HG02798 (cell line): Measurements from ENCODE around the gene APBB3.
"Not testable (repeated sequence)": the region's sequence is repeated elsewhere in the genome, so short reads cannot be mapped to it uniquely, and the experiment has no call there.

Source experiments
- ATAC-seq: cut with Tn5 transposase; IDR thresholded peaks from one replicate; pipeline ENCODE4 v1.9.1; 2021; ENCODE audit warnings: mild to moderate bottlenecking; ENCODE audit not compliant: unreplicated experiment, poor library complexity

The APBB3 gene

GRCh38 chr5:140579188-140579747, 14.9 kb upstream of the APBB3 start:
- ATAC-seq = not testable (repeated sequence)

GRCh38 chr5:140576776-140577201, 12.4 kb upstream of the APBB3 start:
- ATAC-seq = no peak

- no peak for ATAC-seq
Measured at GRCh38 chr5:140575309-140575708, 10.9 kb upstream of the APBB3 start.

GRCh38 chr5:140574165-140574564, 9.8 kb upstream of the APBB3 start:
- no peak for ATAC-seq

GRCh38 chr5:140573683-140574082, 9.3 kb upstream of the APBB3 start:
- no peak for ATAC-seq

GRCh38 chr5:140571105-140571504, 6.7 kb upstream of the APBB3 start:
- ATAC-seq = no peak

- no peak for ATAC-seq
Measured at GRCh38 chr5:140570488-140570887, 6.1 kb upstream of the APBB3 start.

GRCh38 chr5:140570058-140570457, 5.7 kb upstream of the APBB3 start:
- ATAC-seq = no peak

GRCh38 chr5:140569197-140569596, 4.8 kb upstream of the APBB3 start:
- ATAC-seq = no peak

- ATAC-seq = no peak
Measured at GRCh38 chr5:140568443-140569063, 4.2 kb upstream of the APBB3 start.

GRCh38 chr5:140567871-140568270, 3.5 kb upstream of the APBB3 start:
- no peak for ATAC-seq

GRCh38 chr5:140567136-140567818, 2.9 kb upstream of the APBB3 start:
- ATAC-seq = no peak

GRCh38 chr5:140566665-140567064, 2.3 kb upstream of the APBB3 start:
- no peak for ATAC-seq

GRCh38 chr5:140565780-140566095, 1.3 kb upstream of the APBB3 start:
- no peak for ATAC-seq

- ATAC-seq = no peak
Measured at GRCh38 chr5:140565024-140565779, 804 bp upstream of the APBB3 start.

GRCh38 chr5:140563596-140563995, 802 bp downstream of the APBB3 start:
- no peak for ATAC-seq

- ATAC-seq = no peak
Measured at GRCh38 chr5:140561753-140562523, 2.5 kb downstream of the APBB3 start.

- no peak for ATAC-seq
Measured at GRCh38 chr5:140560227-140560626, 4.2 kb downstream of the APBB3 start.

GRCh38 chr5:140558542-140558941, 5.9 kb downstream of the APBB3 start:
- no peak for ATAC-seq

- no peak for ATAC-seq
Measured at GRCh38 chr5:140557965-140558364, 6.4 kb downstream of the APBB3 start.
